VCaP (cell line): Measurements from ENCODE around the gene DBI.
A peak's percentile ranks its signal among the peaks of the same experiment; 100 is the strongest.

Source experiments
- H3K27ac ChIP-seq: fragments of 450-650 bp; 2 replicates; pipeline ENCODE4 v1.5.1; 2017
- CTCF ChIP-seq: fragments of 450-650 bp; conservative IDR thresholded peaks from 2 replicates; pipeline ENCODE4 v1.5.1; 2017; ENCODE audit warnings: mild to moderate bottlenecking, moderate library complexity

The DBI gene

GRCh38 chr2:119376810-119377209 lies 10.0 kb downstream of the DBI start:
- H3K27ac ChIP-seq: no peak overlapping the region
- TF ChIP-seq CTCF: no peak

GRCh38 chr2:119377294-119377992 lies 10.7 kb downstream of the DBI start:
- H3K27ac ChIP-seq: no peak overlapping the region
- TF ChIP-seq CTCF: no peak

- no peak overlapping the region for H3K27ac ChIP-seq
Measured at GRCh38 chr2:119377993-119378345, 11.2 kb downstream of the DBI start.

GRCh38 chr2:119378566-119378965 lies 11.8 kb downstream of the DBI start:
- TF ChIP-seq CTCF: no peak
- no peak overlapping the region for H3K27ac ChIP-seq

More at GRCh38 chr2:119377993-119378345, 11.2 kb downstream of the DBI start:
- TF ChIP-seq CTCF: no peak

- peak overlapping the region; percentile 62 for H3K27ac ChIP-seq
- no peak for TF ChIP-seq CTCF
Measured at GRCh38 chr2:119383410-119384140, 16.8 kb downstream of the DBI start.

GRCh38 chr2:119384971-119385370 lies 18.2 kb downstream of the DBI start:
- peak overlapping the region; percentile 62; the same call in 1 of the 2 replicates for H3K27ac ChIP-seq
- no peak for TF ChIP-seq CTCF

GRCh38 chr2:119385466-119385865 lies 18.7 kb downstream of the DBI start:
- H3K27ac ChIP-seq: no peak overlapping the region
- no peak for TF ChIP-seq CTCF
